GM18517 (cell line): ENCODE results near the gene CRADD.
A peak's percentile ranks its signal among the peaks of the same experiment; 100 is the strongest.
"Not testable (repeated sequence)": the region's sequence is repeated elsewhere in the genome, so short reads cannot be mapped to it uniquely, and the experiment has no call there.

Experiments used
- ATAC-seq: cut with Tn5 transposase; IDR thresholded peaks from one replicate; pipeline ENCODE4 v1.9.1; 2021; ENCODE audit warnings: mild to moderate bottlenecking, moderate library complexity; ENCODE audit not compliant: unreplicated experiment

CRADD gene

GRCh38 chr12:93677195-93678064 lies at the start of gene CRADD:
TSS of gene CRADD (plus strand) at chr12:93677375.
- ATAC-seq = peak; percentile 92

DNA sequence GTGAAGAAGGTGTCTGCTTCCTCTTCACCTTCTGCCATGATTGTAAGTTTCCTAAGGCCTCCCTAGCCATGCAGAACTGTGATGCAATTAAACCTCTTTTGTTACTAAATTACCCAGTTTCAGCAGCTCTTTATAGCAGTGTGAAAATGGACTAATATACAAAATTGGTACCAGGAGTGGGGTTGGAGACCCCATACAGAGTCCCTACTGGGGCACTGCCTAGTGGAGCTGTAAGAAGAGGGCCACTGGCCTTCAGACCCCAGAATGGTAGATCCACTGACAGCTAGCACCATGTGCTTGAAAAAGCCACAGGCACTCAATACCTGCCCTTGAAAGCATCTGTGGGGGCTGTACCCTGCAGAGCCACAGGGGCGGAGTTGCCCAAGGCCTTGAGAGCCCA lies 44.8 kb upstream of the CRADD start:
- ATAC-seq = no peak

DNA sequence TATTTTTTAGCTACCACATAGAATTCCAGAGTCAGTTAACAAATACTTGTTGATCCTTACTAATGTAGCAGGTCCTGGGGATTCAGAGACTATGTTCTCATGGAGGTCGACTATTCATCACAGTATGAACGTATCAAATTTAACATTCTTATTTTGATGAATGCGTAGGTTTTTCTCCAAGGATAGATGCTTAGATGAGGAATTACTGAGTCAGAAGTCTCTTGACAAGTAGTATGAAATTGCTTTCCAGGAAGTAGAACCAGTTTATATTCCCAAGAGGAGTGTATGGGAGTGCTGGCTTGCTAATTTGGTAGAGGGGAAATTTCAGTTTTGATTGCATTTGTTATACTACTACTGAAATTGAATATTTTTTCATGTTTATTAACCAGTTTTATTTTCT lies 42.8 kb upstream of the CRADD start:
- no peak for ATAC-seq

- ATAC-seq = no peak
These were observed 40.5 kb upstream of the CRADD start for GRCh38 chr12:93636708-93637107.

GRCh38 chr12:93638095-93638494 lies 39.1 kb upstream of the CRADD start:
- ATAC-seq = no peak

DNA sequence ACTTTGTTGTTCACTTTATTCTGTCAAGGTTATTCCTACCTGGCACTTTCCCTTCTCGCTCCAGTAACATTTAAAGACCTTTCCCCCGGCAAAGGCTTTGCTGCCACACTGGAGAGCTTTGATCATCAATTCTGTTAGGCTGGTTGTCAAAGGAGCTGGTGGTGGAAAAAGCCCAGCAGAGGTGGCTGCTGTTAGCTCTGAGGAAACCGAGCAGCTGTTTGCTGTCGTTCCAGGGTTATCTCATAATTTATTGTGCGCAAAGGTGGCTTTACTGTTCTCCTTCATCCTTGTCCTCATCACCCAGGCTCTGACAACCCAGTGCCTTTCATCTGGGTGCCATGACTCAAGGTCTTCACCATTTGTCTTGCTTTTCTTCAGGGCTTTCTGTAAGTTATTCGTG lies 38.2 kb upstream of the CRADD start:
- no peak for ATAC-seq

DNA sequence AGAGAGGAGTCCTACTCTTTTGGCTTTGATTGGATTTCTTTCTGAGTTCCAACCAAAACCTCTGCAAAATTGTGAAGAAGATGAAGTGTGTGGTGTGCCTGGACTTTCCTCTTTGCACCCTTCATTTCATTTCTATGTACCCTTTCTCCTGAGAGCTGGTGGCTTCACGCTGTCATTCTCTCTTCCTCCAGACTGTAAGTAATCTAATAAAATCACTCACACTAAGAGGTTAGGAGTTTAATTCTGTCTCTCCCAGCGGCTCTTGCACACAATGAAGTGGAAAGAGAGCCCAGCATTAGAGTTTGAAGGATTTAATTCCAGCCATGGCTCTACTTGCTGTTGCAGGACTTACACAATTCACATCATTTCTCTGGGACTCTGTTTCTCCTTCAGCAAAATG lies 37.8 kb upstream of the CRADD start:
- no peak for ATAC-seq

DNA sequence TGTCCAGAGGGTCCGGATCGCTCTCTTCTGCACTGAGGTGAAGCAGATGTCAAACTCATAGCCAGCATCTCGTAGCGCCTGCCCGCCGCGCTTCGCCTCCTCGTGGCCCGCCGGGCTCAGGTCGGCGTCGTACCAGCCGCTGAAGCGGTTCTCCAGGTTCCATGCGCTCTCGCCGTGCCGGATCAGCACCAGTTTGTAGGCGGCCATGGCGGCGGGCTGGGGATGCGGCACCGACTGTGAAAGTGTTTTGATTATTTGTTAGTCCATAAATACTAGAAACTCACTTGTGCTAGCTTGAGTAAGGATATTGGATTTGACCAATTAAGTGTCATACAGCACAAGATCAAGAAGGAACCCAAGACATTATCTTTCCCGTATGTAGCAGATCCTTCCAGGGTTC lies 35.8 kb upstream of the CRADD start:
- not testable (repeated sequence) for ATAC-seq

DNA sequence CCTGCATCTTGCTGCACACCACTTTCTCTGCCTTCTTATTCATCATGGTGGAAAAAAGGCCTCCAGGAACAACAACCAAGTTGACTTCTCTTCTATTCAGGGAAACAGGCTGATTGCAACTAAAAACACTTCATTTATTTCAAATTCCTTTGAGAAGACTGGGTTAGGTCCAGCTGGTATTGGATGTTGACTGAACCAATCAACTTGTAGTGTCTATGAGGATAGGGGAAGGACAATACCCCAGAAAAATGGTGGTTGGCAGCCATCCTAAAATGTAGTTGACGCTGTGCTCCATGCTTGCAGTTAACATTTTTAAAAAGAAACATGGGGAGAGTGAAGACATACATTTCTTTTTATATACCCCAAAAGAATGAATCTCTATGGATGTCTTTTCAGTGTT lies 34.4 kb upstream of the CRADD start:
- no peak for ATAC-seq

- no peak for ATAC-seq
These were observed 31.5 kb upstream of the CRADD start for GRCh38 chr12:93645702-93646101.

DNA sequence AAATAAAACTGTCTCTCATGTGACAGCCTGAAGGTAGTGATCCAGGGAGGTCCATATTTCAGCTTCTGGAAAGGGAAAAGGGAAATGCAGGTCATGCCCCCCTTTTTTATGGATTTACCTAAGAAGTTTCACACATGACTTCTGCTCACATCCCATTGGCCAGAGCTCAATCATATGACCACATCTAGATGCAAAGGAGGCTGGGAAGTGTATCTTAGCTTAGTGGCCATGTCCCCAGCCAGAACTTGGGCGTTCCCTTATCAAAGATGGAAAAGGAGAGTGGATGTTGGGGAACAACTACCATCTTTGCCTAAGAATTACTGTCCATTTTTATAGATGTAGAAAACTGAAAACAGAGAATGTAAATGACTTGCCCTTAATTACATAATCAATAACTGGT lies 26.5 kb upstream of the CRADD start:
- ATAC-seq = no peak

- peak; percentile 70 for ATAC-seq
These were observed 24.1 kb upstream of the CRADD start for GRCh38 chr12:93653079-93653478.

- ATAC-seq = no peak
These were observed 23.5 kb upstream of the CRADD start for GRCh38 chr12:93653712-93654111.

- no peak for ATAC-seq
These were observed 22.8 kb upstream of the CRADD start for GRCh38 chr12:93654421-93654820.

GRCh38 chr12:93657071-93657470 lies 20.1 kb upstream of the CRADD start:
- no peak for ATAC-seq

DNA sequence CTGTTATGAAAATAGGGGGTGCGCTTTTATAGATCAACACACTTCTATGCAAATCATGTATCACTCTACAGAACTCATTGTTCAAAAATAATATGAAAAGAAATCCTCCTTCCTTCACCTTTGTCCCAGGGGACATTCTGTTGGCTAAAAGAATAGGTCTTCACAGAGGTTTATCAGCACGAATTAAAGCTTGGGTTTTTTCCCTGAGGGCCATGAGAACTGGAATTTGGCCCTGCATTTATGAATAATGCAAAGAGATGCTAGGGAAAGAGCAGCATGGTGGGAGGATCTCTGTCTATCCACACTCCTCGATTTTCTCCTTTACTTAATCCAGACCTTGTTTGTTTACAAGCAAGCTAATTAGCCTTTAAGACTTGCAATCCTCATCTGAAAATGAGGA lies 16.2 kb upstream of the CRADD start:
- no peak for ATAC-seq

DNA sequence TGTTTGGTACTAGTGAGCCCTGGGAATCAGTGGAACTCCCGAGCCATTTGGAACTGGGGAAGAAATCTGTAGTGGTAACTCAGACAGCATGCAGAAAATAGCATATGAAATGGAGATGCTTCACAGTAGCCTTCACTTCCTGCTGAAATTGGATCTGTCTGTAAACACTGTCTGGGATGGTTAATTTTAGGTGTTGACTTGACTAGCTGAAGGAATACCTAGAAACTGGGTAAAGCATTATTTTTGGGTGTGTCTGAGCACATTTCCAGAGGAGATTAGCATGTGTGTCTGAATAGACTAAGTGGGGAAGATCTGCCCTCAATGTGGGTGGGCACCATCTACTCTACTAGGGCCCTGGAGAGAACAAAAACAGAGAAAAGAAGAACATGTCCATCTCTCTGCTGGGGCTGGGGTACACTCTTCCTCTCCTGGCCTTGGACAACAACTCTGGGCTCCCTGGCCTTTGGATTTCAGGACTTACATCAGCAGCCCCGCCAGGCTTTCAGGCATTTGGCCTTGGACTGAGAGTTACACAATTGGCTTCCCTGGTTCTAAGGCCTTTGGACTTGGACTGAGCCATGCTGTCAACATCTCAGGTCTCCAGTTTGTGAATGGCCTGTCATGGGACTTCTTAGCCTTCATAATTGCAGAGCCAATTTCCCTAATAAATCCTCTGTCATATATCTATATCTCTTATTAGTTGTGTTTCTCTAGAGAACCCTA lies 14.0 kb upstream of the CRADD start:
- no peak for ATAC-seq

GRCh38 chr12:93663729-93664084 lies 13.5 kb upstream of the CRADD start:
- no peak for ATAC-seq

DNA sequence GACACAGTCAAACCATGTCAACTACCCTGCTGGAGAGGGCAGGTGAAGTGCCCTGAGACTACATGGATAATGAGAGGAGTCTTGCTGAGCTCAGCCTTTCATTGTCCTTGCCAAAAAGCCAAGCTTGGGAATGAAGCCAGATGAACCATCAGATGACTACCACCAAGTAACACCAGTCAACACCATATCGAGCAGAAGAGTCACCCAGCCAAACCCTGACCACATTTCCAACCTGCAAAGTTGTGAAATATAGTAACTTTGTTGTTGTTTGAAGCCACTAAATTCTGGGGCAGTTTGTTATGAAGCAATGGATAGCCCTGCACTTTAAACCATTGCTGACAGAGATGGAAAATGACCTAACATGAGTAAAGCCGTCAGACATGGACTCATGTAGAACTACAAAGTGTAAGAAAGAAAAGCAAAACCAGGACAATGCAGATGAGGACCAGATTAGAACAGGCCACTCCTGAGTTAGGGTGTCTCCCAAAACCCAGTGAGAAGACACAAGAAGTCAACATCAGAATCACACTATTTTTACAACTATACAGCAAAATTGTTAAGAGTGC lies 12.5 kb upstream of the CRADD start:
- no peak for ATAC-seq

GRCh38 chr12:93667672-93668071 lies 9.5 kb upstream of the CRADD start:
- no peak for ATAC-seq

GRCh38 chr12:93668919-93669418 lies 8.2 kb upstream of the CRADD start:
- peak; percentile 72 for ATAC-seq

DNA sequence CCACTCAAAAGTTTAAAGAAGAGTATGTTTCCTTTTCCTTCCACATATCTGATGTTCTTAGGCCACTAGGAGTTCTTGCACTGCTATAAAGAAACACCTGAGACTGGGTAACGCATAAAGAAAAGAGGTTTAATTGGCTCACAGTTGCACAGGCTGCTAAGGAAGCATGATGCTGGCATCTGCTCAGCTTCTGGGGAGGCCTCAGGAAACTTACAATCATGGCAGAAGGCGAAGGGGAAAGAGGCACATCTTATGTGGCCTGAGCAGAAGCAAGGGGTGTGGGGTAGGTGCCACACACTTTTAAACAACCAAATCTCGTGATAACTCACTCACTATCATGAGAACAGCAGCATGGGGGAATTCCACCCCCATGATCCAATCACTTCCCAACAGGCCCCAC lies 7.7 kb upstream of the CRADD start:
- no peak for ATAC-seq
